Measurements from ENCODE around the gene COL11A2.

The COL11A2 gene

DNA sequence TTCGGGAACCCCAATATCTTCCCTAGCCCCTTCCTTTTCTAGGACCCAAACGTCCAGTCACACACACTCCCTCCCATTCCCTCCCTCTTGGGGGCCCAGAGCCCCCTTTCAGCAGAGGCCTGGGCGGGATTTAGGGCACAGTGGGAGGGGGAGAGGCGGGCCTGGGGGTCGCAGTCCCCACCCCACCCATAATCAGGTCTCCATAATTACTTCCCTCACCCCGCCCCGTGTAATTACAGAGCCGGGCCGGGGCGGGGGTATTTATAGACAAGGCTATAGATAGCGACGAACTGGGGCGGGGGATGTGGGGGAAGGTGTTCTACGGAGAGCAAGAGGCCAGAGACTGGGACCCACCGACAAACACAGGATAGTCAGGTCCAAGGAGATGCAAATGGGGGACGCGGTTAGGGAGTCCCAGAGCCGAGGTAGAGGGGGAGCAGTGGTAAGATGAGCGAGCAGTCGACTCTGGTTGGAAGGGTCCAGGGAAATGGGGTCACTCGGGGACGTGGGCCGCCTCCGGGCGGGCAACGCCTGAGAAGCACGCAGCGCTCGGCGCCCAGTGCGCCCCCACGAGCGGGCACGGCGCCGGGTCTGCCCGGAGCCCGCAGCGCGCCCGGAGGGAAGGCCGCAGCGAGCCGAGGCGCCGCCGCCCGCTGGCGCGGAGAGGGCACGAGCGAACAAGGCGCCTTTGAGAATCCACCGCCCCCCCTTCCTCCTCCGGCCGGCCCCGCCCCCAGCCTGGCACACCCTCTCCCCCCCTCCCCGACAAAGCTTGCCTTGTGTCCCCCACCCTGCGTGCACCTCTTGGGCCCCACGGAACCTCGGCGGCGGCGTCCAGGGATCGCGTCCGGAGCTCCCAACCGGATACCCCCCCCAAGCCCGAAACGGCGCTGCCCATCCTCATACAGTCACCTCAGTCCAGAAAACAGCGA is 670 bp upstream of the COL11A2 start:
- in situ Hi-C loops (cut with MboI; ENCODE audit: low pct_unique_long_range_greater_than_20kb, low sequenced_read_pairs, unreplicated experiment) = no loop called here
- peak; percentile 56 for DNase-seq (ENCODE audit: low spot score)

DNA sequence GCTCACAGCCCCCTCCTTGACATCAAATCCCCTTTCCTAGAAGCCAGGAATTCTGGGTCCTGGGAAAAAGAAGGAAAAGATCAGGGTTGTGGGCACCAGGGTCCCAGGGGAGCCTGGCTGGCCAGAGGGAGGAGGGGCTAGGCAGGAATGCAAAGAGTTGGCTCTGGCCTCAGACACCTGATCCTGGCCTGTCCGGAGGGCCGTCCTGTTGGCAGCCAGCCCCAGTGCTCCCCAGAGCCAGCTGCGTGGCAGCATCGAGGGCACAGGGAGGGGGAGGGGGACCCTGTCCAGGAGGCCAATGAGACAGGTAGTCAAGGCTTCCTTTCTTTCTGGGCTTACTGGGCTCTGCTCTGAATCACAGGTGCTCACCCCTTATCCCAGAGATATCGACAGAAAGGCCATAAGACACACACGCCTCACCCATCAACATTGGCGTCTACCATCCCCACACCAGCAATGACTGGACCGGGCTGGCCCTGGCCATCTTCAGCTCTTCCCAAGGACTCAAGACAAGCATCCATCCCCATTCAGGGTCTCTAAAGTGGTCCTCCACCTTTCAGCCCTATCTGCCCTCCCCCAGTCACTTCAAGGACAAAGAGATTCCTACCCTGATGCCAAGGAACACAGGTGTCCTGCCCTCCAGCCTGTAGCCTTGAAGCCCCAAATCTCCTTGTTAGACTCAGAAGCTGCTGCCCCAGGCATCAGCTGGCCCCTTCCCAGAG is 723 bp downstream of the COL11A2 start:
- TF ChIP-seq, protein P1, sequence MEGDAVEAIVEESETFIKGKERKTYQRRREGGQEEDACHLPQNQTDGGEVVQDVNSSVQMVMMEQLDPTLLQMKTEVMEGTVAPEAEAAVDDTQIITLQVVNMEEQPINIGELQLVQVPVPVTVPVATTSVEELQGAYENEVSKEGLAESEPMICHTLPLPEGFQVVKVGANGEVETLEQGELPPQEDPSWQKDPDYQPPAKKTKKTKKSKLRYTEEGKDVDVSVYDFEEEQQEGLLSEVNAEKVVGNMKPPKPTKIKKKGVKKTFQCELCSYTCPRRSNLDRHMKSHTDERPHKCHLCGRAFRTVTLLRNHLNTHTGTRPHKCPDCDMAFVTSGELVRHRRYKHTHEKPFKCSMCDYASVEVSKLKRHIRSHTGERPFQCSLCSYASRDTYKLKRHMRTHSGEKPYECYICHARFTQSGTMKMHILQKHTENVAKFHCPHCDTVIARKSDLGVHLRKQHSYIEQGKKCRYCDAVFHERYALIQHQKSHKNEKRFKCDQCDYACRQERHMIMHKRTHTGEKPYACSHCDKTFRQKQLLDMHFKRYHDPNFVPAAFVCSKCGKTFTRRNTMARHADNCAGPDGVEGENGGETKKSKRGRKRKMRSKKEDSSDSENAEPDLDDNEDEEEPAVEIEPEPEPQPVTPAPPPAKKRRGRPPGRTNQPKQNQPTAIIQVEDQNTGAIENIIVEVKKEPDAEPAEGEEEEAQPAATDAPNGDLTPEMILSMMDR (IDR thresholded peaks at IDR 0.05; ENCODE audit: extremely low read depth, insufficient read depth, missing control alignments) = no peak

More for the DNA sequence above, 670 bp upstream of the COL11A2 start:
- TF ChIP-seq, protein P1 (IDR thresholded peaks at IDR 0.05; ENCODE audit: extremely low read depth, insufficient read depth, missing control alignments) = no peak

DNA sequence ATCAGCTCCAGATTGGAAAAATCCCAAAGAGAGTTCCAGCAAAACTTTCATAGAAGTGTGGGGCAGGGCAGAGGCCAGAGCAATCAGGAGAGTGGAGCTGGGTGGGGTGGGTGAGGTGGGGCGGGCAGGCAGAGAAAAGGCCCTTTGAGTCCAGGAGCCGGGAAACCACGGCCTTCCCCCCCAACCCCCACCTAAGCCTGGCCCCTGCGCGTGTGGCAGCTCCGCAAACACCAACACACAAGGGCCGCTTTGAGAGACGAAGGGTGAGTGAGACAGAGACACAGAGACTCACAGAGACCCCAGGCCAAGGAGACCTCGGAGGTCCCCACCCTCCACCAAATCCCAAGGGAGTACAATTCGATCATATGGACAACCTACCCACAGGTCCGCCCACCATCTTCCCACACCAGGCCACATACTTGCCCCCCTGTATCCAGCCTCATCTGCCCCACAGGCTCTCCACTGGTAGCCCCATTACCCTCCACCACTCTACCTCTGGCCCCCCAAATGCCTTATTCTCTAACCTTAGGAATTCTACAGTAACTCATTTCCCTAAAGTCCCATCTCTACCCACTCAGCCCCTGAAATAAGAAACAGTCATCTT is 1.7 kb downstream of the COL11A2 start:
- DNase-seq (ENCODE audit: low spot score) = no peak
- TF ChIP-seq, protein P1 (IDR thresholded peaks at IDR 0.05; ENCODE audit: extremely low read depth, insufficient read depth, missing control alignments) = no peak
- in situ Hi-C loops (cut with MboI; ENCODE audit: low pct_unique_long_range_greater_than_20kb, low sequenced_read_pairs, unreplicated experiment) = no loop called here

More for the DNA sequence above, 723 bp downstream of the COL11A2 start:
- no peak for DNase-seq (ENCODE audit: low spot score)
- in situ Hi-C loops (cut with MboI; ENCODE audit: low pct_unique_long_range_greater_than_20kb, low sequenced_read_pairs, unreplicated experiment) = no loop called here

- DNase-seq (ENCODE audit: low spot score) = no peak
- in situ Hi-C loops (cut with MboI; ENCODE audit: low pct_unique_long_range_greater_than_20kb, low sequenced_read_pairs, unreplicated experiment) = no loop called here
- TF ChIP-seq, protein P1 (IDR thresholded peaks at IDR 0.05; ENCODE audit: extremely low read depth, insufficient read depth, missing control alignments) = no peak
Measured at GRCh38 chr6:33189625-33190448, 2.4 kb downstream of the COL11A2 start.

- TF ChIP-seq, protein P1 (IDR thresholded peaks at IDR 0.05; ENCODE audit: extremely low read depth, insufficient read depth, missing control alignments) = no peak
- DNase-seq (ENCODE audit: low spot score) = no peak
- in situ Hi-C loops (cut with MboI; ENCODE audit: low pct_unique_long_range_greater_than_20kb, low sequenced_read_pairs, unreplicated experiment) = no loop called here
Measured at GRCh38 chr6:33189164-33189563, 3.1 kb downstream of the COL11A2 start.

- TF ChIP-seq, protein P1 (IDR thresholded peaks at IDR 0.05; ENCODE audit: extremely low read depth, insufficient read depth, missing control alignments) = no peak
- DNase-seq (ENCODE audit: low spot score) = no peak
- in situ Hi-C loops (cut with MboI; ENCODE audit: low pct_unique_long_range_greater_than_20kb, low sequenced_read_pairs, unreplicated experiment) = no loop called here
Measured at GRCh38 chr6:33187809-33188208, 4.5 kb downstream of the COL11A2 start.
